HEK293 (cell line): ENCODE data around the gene KCTD21.

ENCODE experiments used
- CTCF ChIA-PET: fragments of 350-600 bp; formaldehyde crosslinking; extraction: SDS; loops from one replicate; lab custom pipeline; 2021; ENCODE audit warnings: antibody characterized with exemption; lab: Yijun Ruan, JAX
- POLR2A ChIA-PET: fragments of 300-600 bp; formaldehyde crosslinking; extraction: SDS; loops from one replicate; lab custom pipeline; 2020; ENCODE audit warnings: antibody characterized with exemption, inconsistent platforms; lab: Yijun Ruan, JAX
- H3K27ac ChIP-seq: fragments of 200-500 bp; sonication (Bioruptor generic); 2 replicates; pipeline ENCODE4 v1.5.1; 2014; ENCODE audit warnings: low read depth, low read length, control low read depth, inconsistent platforms; ENCODE audit errors: extremely low read depth
- H3K36me3 ChIP-seq, 2 experiments: fragments of 200-500 bp in 1 of 2; sonication (Bioruptor generic) in 1 of 2; 1 replicate in 1 of 2; 2 replicates in 1 of 2; pipeline ENCODE4 v1.5.1; 2014 to 2017; ENCODE audit warnings: inconsistent platforms in 2 of 2, low read length in 2 of 2; ENCODE audit not compliant: control insufficient read depth in 2 of 2, insufficient read depth in 1 of 2
- H3K4me1 ChIP-seq: fragments of 200-500 bp; sonication (Bioruptor generic); 2 replicates; pipeline ENCODE4 v1.5.1; 2014; ENCODE audit warnings: mild to moderate bottlenecking, low read length, inconsistent platforms; ENCODE audit not compliant: control insufficient read depth, insufficient read depth
- H3K4me3 ChIP-seq: 2 replicates; pipeline ENCODE4 v1.5.1; 2011; ENCODE audit warnings: low read depth, mild to moderate bottlenecking, control low read depth, low read length, moderate library complexity
- H3K9me3 ChIP-seq: fragments of 200-500 bp; sonication (Bioruptor generic); 2 replicates; pipeline ENCODE4 v1.5.1; 2014; ENCODE audit warnings: low read depth, low read length, inconsistent platforms; ENCODE audit not compliant: control insufficient read depth, insufficient read depth
- AEBP2 ChIP-seq: fragments of 450-650 bp; formaldehyde crosslinking; IDR thresholded peaks from 2 replicates; pipeline ENCODE4 v1.5.1; 2016; ENCODE audit warnings: missing biosample characterization, missing genetic modification characterization, borderline replicate concordance
- ELK4 ChIP-seq: IDR thresholded peaks from 2 replicates; pipeline ENCODE4 v1.6.1; 2011; ENCODE audit warnings: mild to moderate bottlenecking, low read depth, low read length, borderline replicate concordance
- GFI1B ChIP-seq: fragments of 450-650 bp; formaldehyde crosslinking; IDR thresholded peaks from 2 replicates; pipeline ENCODE4 v1.5.1; 2016; ENCODE audit warnings: missing biosample characterization, missing genetic modification characterization
- KLF1 ChIP-seq: fragments of 450-650 bp; formaldehyde crosslinking; IDR thresholded peaks from 2 replicates; pipeline ENCODE4 v1.5.1; 2016; ENCODE audit warnings: missing biosample characterization, missing genetic modification characterization
- SP2 ChIP-seq: fragments of 450-650 bp; formaldehyde crosslinking; IDR thresholded peaks from 2 replicates; pipeline ENCODE4 v1.5.1; 2016; ENCODE audit warnings: missing biosample characterization, missing genetic modification characterization
- SP3 ChIP-seq: fragments of 450-650 bp; formaldehyde crosslinking; IDR thresholded peaks from 2 replicates; pipeline ENCODE4 v1.5.1; 2016; ENCODE audit warnings: missing biosample characterization, missing genetic modification characterization
- ZNF132 ChIP-seq: fragments of 450-650 bp; formaldehyde crosslinking; IDR thresholded peaks from 2 replicates; pipeline ENCODE4 v1.5.1; 2017; ENCODE audit warnings: missing biosample characterization, missing genetic modification characterization, borderline replicate concordance
- ZNF146 ChIP-seq: fragments of 450-650 bp; formaldehyde crosslinking; IDR thresholded peaks from 2 replicates; pipeline ENCODE4 v1.5.1; 2016; ENCODE audit warnings: missing biosample characterization, missing genetic modification characterization
- ZNF202 ChIP-seq: fragments of 450-650 bp; formaldehyde crosslinking; IDR thresholded peaks from 2 replicates; pipeline ENCODE4 v1.5.1; 2016; ENCODE audit warnings: missing biosample characterization, missing genetic modification characterization, borderline replicate concordance
- ZNF354C ChIP-seq: fragments of 450-650 bp; formaldehyde crosslinking; IDR thresholded peaks from 2 replicates; pipeline ENCODE4 v1.5.1; 2016; ENCODE audit warnings: missing biosample characterization, missing genetic modification characterization, low read depth, borderline replicate concordance
- ZNF362 ChIP-seq: fragments of 450-650 bp; formaldehyde crosslinking; IDR thresholded peaks from 2 replicates; pipeline ENCODE4 v1.5.1; 2016; ENCODE audit warnings: missing biosample characterization, missing genetic modification characterization
- ZNF449 ChIP-seq: fragments of 450-650 bp; formaldehyde crosslinking; IDR thresholded peaks from 2 replicates; pipeline ENCODE4 v1.5.1; 2017; ENCODE audit warnings: missing biosample characterization, mild to moderate bottlenecking, missing genetic modification characterization, moderate library complexity
- ZNF530 ChIP-seq: fragments of 450-650 bp; formaldehyde crosslinking; IDR thresholded peaks from 2 replicates; pipeline ENCODE4 v1.5.1; 2016; ENCODE audit warnings: low read depth, missing biosample characterization, missing genetic modification characterization
- ZNF600 ChIP-seq: fragments of 450-650 bp; formaldehyde crosslinking; IDR thresholded peaks from 2 replicates; pipeline ENCODE4 v1.5.1; 2016; ENCODE audit warnings: missing biosample characterization, missing genetic modification characterization
- ZNF626 ChIP-seq: fragments of 450-650 bp; sonication (Bioruptor Pico); formaldehyde crosslinking; IDR thresholded peaks from 2 replicates; pipeline ENCODE4 v1.5.1; 2018; ENCODE audit warnings: missing biosample characterization, missing genetic modification characterization, inconsistent platforms
- ZNF639 ChIP-seq: fragments of 450-650 bp; formaldehyde crosslinking; IDR thresholded peaks from 2 replicates; pipeline ENCODE4 v1.5.1; 2016; ENCODE audit warnings: missing biosample characterization, missing genetic modification characterization
- ZNF654 ChIP-seq: fragments of 450-650 bp; formaldehyde crosslinking; IDR thresholded peaks from 2 replicates; pipeline ENCODE4 v1.5.1; 2016; ENCODE audit warnings: low read depth, missing biosample characterization, missing genetic modification characterization
- ZNF658 ChIP-seq: fragments of 450-650 bp; formaldehyde crosslinking; IDR thresholded peaks from 2 replicates; pipeline ENCODE4; 2016; ENCODE audit warnings: missing biosample characterization, missing genetic modification characterization
- ZNF670 ChIP-seq: fragments of 450-650 bp; formaldehyde crosslinking; IDR thresholded peaks from 2 replicates; pipeline ENCODE4 v1.5.1; 2016; ENCODE audit warnings: missing biosample characterization, missing genetic modification characterization, low read depth
- ZSCAN23 ChIP-seq: fragments of 450-650 bp; formaldehyde crosslinking; IDR thresholded peaks from 2 replicates; pipeline ENCODE4 v1.5.1; 2016; ENCODE audit warnings: missing biosample characterization, missing genetic modification characterization

KCTD21 gene

GRCh38 chr11:78226684-78227680 is 38.6 kb upstream of the KCTD21 start:
- no peaks in the 10 kb centered on the region for H3K4me1 ChIP-seq
- no peaks in the 10 kb centered on the region for H3K9me3 ChIP-seq
- ChIA-PET POLR2A (interaction anchor here (0.7 kb wide), 1 partner anchor 166 kb away, joined by 3 read pairs; no protein-coding TSS in a partner anchor), CTCF (interaction anchor here (1.0 to 3.5 kb wide), 6 partner anchors 30 to 348 kb away, joined by 3 to 49 read pairs (median 5); partner anchors contain the start of gene NARS2)
- peaks cover 0 to 23% of the 10 kb centered on the region in 2 experiments; a peak in 1 of 3 replicates for H3K36me3 ChIP-seq
- no peak overlapping the region for H3K4me3 ChIP-seq
- TF ChIP-seq ZNF202 (tag by site-specific recombination) (no peak), ZNF626 (no peak), ZNF639 (tag by site-specific recombination) (no peak), ZNF449 (tag by site-specific recombination) (no peak), ZNF362 (no peak), GFI1B (no peak), ZSCAN23 (tag by site-specific recombination) (no peak), ZNF132 (tag by site-specific recombination) (no peak), ZNF600 (tag by site-specific recombination) (no peak), ZNF530 (tag by site-specific recombination) (no peak), ELK4 (no peak), ZNF146 (no peak), SP3 (tag by site-specific recombination) (no peak), ZNF354C (tag by site-specific recombination) (no peak), ZNF670 (tag by site-specific recombination) (no peak), ZNF654 (tag by site-specific recombination) (no peak), ZNF658 (tag by site-specific recombination) (no peak), SP2 (tag by site-specific recombination) (no peak), KLF1 (tag by site-specific recombination) (no peak), AEBP2 (no peak)
- H3K27ac ChIP-seq = no peak overlapping the region
